OCI-LY3 (cell line): ENCODE results near the gene MAGI2.

Source experiments
- CTCF ChIP-seq: fragments of 200-600, 300-600 bp; sonication (generic); IDR thresholded peaks from 2 replicates; pipeline ENCODE4 v1.5.1; 2014; ENCODE audit warnings: antibody characterized with exemption, low read length, low read depth
- EZH2phosphoT487 ChIP-seq: fragments of 200-600 bp; shearing (Covaris generic); IDR thresholded peaks from 2 replicates; pipeline ENCODE4 v1.6.1; 2018; ENCODE audit warnings: antibody characterized with exemption, mixed run types, low read depth

GRCh38 chr7:79376299-79377025 lies 77.0 kb downstream of the MAGI2 start:
- TF ChIP-seq CTCF (no peak), EZH2phosphoT487 (no peak)
